Stomach smooth muscle (tissue), 2 donors: ENCODE measurements around the gene EBF3.

ENCODE experiments used
- H3K27ac ChIP-seq: one replicate; pipeline ENCODE4 v1.7.0; 2013; ENCODE audit warnings: mild to moderate bottlenecking, low read length, inconsistent platforms
- H3K27me3 ChIP-seq, 2 donors: one replicate each; pipeline ENCODE4 v1.7.0; 2013; ENCODE audit warnings: low read length in 2 of 2; ENCODE audit not compliant: insufficient read depth in 2 of 2, control insufficient read depth in 1 of 2
- H3K36me3 ChIP-seq, 2 donors: one replicate each; pipeline ENCODE4 v1.7.0; 2013; ENCODE audit warnings: low read length in 2 of 2; ENCODE audit not compliant: control insufficient read depth in 2 of 2, insufficient read depth in 2 of 2
- H3K4me1 ChIP-seq: one replicate; pipeline ENCODE4 v1.7.0; 2013; ENCODE audit warnings: low read length; ENCODE audit not compliant: control insufficient read depth, insufficient read depth
- H3K4me3 ChIP-seq, 2 donors: one replicate each; pipeline ENCODE4 v1.7.0; 2013; ENCODE audit warnings: low read length in 2 of 2
- H3K9ac ChIP-seq, 2 donors: one replicate each; pipeline ENCODE4 v1.7.0; 2013; ENCODE audit warnings: low read length in 2 of 2, mild to moderate bottlenecking in 1 of 2
- H3K9me3 ChIP-seq, 2 donors: one replicate each; pipeline ENCODE4 v1.7.0; 2013; ENCODE audit warnings: low read length in 2 of 2; ENCODE audit not compliant: control insufficient read depth in 2 of 2
- donor health status: healthy.
- donor health status: Pancreatic carcinoma.

The EBF3 gene

DNA sequence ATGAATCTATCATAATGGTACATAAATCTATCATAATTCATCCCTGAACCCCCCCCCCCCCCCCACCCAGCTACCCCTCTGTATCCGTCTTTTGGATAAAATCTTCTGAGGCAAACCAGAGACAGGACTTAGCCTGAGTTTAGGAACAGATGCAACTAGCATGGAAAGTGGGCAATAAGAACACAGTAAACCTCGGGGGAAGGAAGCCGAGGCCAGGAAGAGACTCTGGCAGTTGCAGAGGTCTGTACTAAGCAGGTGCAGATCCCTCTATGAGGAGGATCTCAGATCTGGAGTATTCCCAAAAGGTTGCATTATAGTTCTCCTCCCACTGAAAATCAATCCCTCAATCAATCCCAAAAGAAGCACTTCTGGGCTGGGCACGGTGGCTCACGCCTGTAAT, 87.2 kb downstream of the EBF3 start:
- no peaks in the 10 kb centered on the region for H3K36me3 ChIP-seq
- no peak overlapping the region for H3K9ac ChIP-seq
- H3K4me1 ChIP-seq, result no peaks in the 10 kb centered on the region
- H3K9me3 ChIP-seq, result no peaks in the 10 kb centered on the region
- H3K27me3 ChIP-seq, result peaks cover 0 to 5% of the 10 kb centered on the region in 2 donors
- no peak overlapping the region for H3K4me3 ChIP-seq
- no peak overlapping the region for H3K27ac ChIP-seq

DNA sequence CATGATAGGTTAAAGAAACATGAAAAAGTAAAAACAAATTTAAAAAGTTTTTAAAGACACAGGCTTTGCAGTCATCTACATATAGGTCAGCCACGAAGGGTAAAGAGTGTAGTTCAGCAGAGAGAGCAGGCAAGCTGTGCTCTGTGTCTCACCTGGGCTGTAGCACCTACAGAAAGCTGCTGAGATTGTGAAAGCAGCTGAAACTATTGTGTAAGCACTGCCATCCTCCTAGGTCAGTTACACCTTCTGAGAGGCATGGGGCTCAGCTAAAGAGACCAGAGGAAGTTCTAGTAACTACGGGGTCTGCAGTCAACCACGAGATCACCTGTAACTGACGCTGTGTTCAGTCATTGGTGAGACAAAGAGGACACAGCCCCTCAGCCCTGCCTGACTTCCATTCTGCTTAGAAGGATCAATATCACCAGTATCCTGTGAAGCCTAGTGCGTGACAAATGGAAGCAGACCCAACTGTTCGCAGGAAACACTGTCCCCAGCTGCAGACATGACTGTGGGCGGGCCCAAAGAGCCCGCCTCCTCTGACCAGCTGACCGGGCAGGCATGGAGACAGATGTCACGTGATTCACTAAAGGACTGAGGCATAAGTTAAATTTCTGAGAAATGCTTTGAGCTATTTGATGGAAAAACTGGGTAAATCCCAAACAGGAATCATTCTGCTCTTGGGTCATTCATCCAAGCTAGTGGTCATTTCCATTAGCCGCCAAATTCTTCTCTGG, 87.9 kb downstream of the EBF3 start:
- Histone ChIP-seq H3K36me3 (no peaks in the 10 kb centered on the region), H3K4me3 (no peak overlapping the region), H3K9me3 (no peaks in the 10 kb centered on the region), H3K27ac (no peak overlapping the region), H3K4me1 (no peaks in the 10 kb centered on the region), H3K27me3 (peaks cover 0 to 5% of the 10 kb centered on the region in 2 donors), H3K9ac (no peak overlapping the region)

DNA sequence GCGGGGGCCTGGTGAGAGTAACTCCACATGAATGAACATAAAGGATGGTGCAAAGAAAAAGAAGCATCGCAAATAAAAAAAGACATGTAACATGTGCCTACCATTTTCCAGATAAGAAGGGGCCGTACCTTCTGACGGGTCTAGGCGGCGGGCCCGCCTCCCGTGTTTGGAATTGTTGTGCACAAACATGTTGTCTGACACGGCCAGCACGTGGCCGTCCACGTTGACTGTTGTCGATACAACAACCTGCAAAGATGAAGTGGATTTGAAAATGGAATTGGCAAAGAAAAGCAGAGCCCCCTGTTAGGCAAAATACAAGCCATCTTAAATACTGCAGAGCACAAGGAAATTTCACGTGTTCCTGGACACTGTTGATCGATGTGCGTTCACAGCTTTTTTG, 90.7 kb downstream of the EBF3 start:
- no peaks in the 10 kb centered on the region for H3K4me1 ChIP-seq
- peaks cover 0 to 3% of the 10 kb centered on the region in 2 donors for H3K27me3 ChIP-seq
- no peaks in the 10 kb centered on the region for H3K9me3 ChIP-seq
- no peak overlapping the region for H3K27ac ChIP-seq
- H3K4me3 ChIP-seq, result no peak overlapping the region
- H3K36me3 ChIP-seq, result no peaks in the 10 kb centered on the region
- H3K9ac ChIP-seq, result no peak overlapping the region

DNA sequence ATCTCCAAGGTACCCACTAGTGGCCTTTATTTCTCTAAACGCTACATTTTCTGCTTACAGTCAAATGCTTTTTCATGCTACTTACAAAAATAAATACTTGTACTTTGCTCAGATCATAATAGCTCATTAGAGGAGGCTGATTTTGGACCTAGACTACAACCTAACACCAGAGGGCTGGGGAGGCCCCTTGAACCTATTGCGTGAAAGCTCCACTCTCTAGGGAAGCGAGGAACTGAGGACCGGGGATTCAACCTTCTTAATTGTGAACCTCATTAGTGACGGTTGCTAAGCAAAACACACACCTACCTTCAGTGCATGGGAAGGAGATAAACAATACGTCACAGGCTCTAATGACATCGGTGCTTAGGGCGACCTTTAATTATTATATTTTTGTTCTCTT, 92.1 kb downstream of the EBF3 start:
- H3K27me3 ChIP-seq, result peaks cover 0 to 2% of the 10 kb centered on the region in 2 donors
- no peak overlapping the region for H3K4me3 ChIP-seq
- no peaks in the 10 kb centered on the region for H3K4me1 ChIP-seq
- no peak overlapping the region for H3K9ac ChIP-seq
- no peaks in the 10 kb centered on the region for H3K36me3 ChIP-seq
- no peaks in the 10 kb centered on the region for H3K9me3 ChIP-seq
- no peak overlapping the region for H3K27ac ChIP-seq

DNA sequence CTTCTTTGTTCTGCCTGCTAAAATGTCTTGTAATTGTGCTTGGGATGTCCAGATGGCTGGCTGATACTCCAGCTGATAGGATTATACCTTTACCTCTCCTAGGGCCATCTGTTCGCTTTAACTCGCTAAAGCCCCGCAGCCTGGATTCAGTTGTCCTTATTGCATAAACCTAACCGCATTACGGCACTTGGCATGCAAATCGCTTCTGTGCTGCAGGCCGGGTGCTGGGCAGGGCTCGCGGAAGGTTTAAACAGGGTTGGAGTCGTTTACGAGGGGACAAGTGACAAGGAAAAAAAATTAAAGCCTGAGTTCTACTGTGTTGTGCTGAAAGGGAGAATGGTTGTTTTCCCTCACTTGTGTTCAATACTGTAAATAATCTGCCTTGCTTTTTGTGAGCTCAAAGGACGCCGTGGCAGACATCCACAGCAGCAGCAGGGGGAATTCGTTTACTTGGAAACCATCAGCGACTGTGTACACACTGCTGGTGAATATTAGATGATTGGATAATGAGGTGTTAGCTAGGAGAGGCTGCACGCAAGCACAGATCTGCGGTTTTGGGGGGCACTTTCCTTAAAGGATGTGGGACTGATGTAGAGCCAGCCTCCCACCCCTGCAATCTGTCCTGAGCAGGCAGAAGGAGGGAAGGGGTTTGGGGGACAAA, 93.0 kb downstream of the EBF3 start:
- Histone ChIP-seq H3K4me1 (no peaks in the 10 kb centered on the region), H3K36me3 (no peaks in the 10 kb centered on the region), H3K4me3 (peak overlapping the region; percentile 15 to 19)

DNA sequence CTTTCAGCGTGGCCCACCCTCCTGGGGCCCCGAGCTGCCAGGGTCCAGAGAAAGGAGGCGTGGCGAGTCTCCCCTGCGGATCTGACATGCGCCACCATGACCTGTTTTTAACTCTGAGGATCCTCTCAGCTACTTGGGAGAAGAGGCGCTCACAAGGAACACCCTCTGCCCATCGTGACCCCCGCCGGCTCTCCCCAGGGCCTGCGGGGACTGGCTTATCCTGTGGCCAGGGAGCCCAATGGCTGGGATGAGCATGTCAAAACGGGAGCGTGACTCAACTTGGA, 93.7 kb downstream of the EBF3 start:
- H3K36me3 ChIP-seq, result no peaks in the 10 kb centered on the region
- H3K4me1 ChIP-seq, result no peaks in the 10 kb centered on the region
- no peak overlapping the region for H3K4me3 ChIP-seq
- no peak overlapping the region for H3K9ac ChIP-seq
- no peak overlapping the region for H3K27ac ChIP-seq
- no peaks in the 10 kb centered on the region for H3K27me3 ChIP-seq
- H3K9me3 ChIP-seq, result no peaks in the 10 kb centered on the region

More for the DNA sequence above, 93.0 kb downstream of the EBF3 start:
- Histone ChIP-seq H3K9ac (no peak overlapping the region), H3K27me3 (no peaks in the 10 kb centered on the region), H3K9me3 (no peaks in the 10 kb centered on the region), H3K27ac (no peak overlapping the region)

DNA sequence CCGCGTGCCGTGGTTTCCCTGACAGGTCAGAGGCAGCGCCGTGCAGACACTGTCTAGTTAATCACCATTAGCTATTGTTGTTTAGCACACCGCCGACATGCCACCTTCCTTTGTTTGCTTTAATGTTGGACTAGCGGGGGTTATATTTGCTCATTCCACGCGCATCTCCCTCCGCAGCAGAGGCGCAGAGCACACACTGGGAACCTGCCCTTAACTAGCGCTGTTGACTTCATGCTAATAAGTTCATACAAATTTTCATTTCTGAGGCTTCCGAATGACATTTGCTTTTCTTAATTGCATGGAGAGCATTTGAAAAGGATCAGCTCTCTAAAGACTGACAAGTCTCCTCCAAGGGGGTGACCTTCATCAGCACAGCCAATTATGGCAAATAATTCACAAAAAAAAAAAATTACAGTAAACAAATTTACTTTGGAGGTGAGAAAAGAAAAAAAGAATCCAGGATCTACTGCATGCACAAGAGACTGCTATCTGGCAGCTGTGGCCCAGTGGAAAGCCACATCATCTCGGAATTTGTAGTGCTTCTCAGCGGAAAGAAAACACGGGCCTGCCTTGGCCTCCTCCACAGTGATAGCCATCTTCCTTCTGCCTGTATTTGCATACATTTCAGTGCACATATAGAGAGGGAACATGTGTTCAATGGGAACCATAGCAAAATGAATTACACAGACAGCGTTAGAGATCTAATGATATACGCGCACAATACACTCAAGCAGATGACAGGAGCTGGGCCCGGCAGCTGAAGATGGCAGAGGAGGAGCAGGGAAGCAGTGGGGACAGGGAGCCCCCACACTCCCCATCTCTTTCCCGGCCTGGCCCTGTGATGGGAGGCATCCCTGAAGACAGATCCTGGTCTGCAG, 94.2 kb downstream of the EBF3 start:
- H3K36me3 ChIP-seq, result no peaks in the 10 kb centered on the region
- no peak overlapping the region for H3K27ac ChIP-seq
- H3K27me3 ChIP-seq, result no peaks in the 10 kb centered on the region
- no peak overlapping the region for H3K9ac ChIP-seq
- H3K4me1 ChIP-seq, result no peaks in the 10 kb centered on the region
- H3K4me3 ChIP-seq, result no peak overlapping the region
- H3K9me3 ChIP-seq, result no peaks in the 10 kb centered on the region

DNA sequence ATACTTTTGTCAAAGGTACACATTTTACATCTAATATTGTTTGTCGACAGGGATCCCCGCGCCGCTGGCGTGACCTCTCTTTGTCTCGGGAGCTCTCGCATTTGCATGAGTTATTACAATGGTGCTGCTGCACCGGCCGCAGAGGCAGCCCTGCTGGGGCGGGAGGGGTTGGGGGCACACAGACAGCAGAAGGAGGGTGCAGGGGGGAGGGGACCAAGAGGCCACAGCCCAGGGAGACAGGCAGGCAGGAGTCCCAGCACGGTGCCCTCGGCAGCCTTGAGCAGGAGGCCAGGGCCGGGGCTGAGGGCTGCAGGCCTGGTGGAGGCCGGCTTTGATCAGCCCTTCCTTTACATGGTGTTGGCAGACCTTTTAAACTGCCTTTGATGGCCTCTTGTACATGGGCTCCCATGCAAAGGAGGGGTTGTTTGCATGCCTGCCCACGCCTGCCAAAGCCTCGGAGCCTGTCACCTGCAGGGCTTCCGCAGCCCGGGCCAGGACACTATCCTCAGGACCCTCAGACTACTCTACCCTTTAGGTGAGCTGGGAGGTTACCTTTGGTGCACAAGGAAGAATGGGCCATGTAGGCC, 95.5 kb downstream of the EBF3 start:
- Histone ChIP-seq H3K4me1 (no peaks in the 10 kb centered on the region), H3K27me3 (no peaks in the 10 kb centered on the region), H3K27ac (no peak overlapping the region), H3K4me3 (no peak overlapping the region), H3K36me3 (no peaks in the 10 kb centered on the region), H3K9me3 (no peaks in the 10 kb centered on the region), H3K9ac (no peak overlapping the region)

DNA sequence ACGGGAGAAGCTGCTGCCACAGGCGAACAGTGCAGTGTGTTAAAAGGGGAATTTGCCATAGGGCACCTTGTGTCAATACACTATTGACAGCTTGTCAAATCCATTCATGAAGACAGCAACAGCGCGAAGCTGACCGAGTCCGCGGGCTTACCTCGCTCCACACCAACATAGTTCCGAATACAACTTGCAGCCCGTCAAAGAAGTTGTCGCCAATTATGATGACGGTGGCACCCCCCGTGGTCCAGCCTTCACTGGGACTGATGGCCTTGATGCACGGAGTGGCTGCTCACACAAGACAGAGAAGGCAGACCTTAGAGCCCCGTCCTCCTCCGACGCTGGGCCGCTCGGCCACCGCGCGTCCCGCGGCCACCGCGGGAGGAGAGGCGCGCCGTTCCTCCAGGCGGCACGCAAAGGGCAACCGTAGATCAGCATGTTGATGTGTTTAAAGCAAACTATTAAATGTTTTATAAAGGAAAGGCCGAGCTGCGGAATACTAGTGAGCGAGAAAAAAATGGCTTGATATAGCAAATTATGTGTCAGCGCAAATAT, 96.4 kb downstream of the EBF3 start:
- Histone ChIP-seq H3K27me3 (no peaks in the 10 kb centered on the region), H3K27ac (no peak overlapping the region), H3K4me3 (no peak overlapping the region), H3K9ac (no peak overlapping the region), H3K36me3 (no peaks in the 10 kb centered on the region), H3K4me1 (no peaks in the 10 kb centered on the region), H3K9me3 (no peaks in the 10 kb centered on the region)

DNA sequence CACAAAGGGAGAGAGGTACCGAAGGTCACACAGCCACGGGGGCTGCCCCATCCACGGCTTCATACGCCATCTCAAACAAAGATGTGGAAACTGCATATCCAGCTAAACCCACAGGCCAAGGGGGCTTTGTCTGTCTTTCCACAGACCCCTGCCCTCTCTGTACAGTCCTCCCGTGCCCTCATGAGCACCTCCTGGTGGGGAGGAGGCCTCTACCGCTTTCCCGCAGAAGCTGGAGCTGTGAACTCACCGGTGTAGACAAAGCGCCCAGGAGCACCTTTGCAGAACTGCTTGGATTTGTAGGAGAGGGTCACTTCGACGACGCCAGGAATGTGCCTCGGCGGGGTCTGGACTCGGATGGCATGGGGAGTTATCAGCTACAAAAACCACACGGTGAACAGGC, 97.2 kb downstream of the EBF3 start:
- Histone ChIP-seq H3K36me3 (no peaks in the 10 kb centered on the region), H3K9me3 (peaks cover 0 to 3% of the 10 kb centered on the region in 2 donors), H3K4me3 (no peak overlapping the region), H3K27me3 (no peaks in the 10 kb centered on the region), H3K4me1 (no peaks in the 10 kb centered on the region), H3K27ac (no peak overlapping the region), H3K9ac (no peak overlapping the region)
